ENCODE results near the gene FBN2.
A peak's percentile ranks its signal among the peaks of the same experiment; 100 is the strongest.

The FBN2 gene

GRCh38 chr5:128236334-128236733 is 301.7 kb downstream of the FBN2 start:
- Histone ChIP-seq H3K27ac (ENCODE audit: poor library complexity, severe bottlenecking) (no peak overlapping the region), H3K9me3 (ENCODE audit: severe bottlenecking) (no peaks in the 10 kb centered on the region), H3K4me3 (ENCODE audit: severe bottlenecking) (no peak overlapping the region), H3K36me3 (ENCODE audit: low read depth) (no peaks in the 10 kb centered on the region), H3K4me1 (ENCODE audit: insufficient read depth, poor library complexity, severe bottlenecking) (no peaks in the 10 kb centered on the region), H3K27me3 (ENCODE audit: insufficient read depth, poor library complexity, severe bottlenecking) (no peaks in the 10 kb centered on the region)
- TF ChIP-seq CTCF (IDR thresholded peaks at IDR 0.05; ENCODE audit: poor library complexity, severe bottlenecking), result no peak
- DNase-seq (ENCODE audit: low spot score) (no peak), ATAC-seq (ENCODE audit: low read depth) (no peak)

- H3K27me3 ChIP-seq (ENCODE audit: insufficient read depth, poor library complexity, severe bottlenecking), result no peaks in the 10 kb centered on the region
- no peaks in the 10 kb centered on the region for H3K9me3 ChIP-seq (ENCODE audit: severe bottlenecking)
- H3K27ac ChIP-seq (ENCODE audit: poor library complexity, severe bottlenecking), result no peak overlapping the region
- DNase-seq (ENCODE audit: low spot score) (no peak), ATAC-seq (ENCODE audit: low read depth) (no peak)
- no peaks in the 10 kb centered on the region for H3K4me1 ChIP-seq (ENCODE audit: insufficient read depth, poor library complexity, severe bottlenecking)
- no peaks in the 10 kb centered on the region for H3K36me3 ChIP-seq (ENCODE audit: low read depth)
- TF ChIP-seq CTCF (IDR thresholded peaks at IDR 0.05; ENCODE audit: poor library complexity, severe bottlenecking), result no peak
- H3K4me3 ChIP-seq (ENCODE audit: severe bottlenecking), result no peak overlapping the region
Observed at GRCh38 chr5:128234928-128235641, 303.0 kb downstream of the FBN2 start.

GRCh38 chr5:128228521-128228920 is 309.5 kb downstream of the FBN2 start:
- Histone ChIP-seq H3K27ac (ENCODE audit: poor library complexity, severe bottlenecking) (no peak overlapping the region), H3K4me1 (ENCODE audit: insufficient read depth, poor library complexity, severe bottlenecking) (peaks cover 8% of the 10 kb centered on the region), H3K36me3 (ENCODE audit: low read depth) (no peaks in the 10 kb centered on the region), H3K4me3 (ENCODE audit: severe bottlenecking) (no peak overlapping the region), H3K9me3 (ENCODE audit: severe bottlenecking) (no peaks in the 10 kb centered on the region), H3K27me3 (ENCODE audit: insufficient read depth, poor library complexity, severe bottlenecking) (no peaks in the 10 kb centered on the region)
- ATAC-seq (ENCODE audit: low read depth) (no peak), DNase-seq (ENCODE audit: low spot score) (no peak)
- no peak for TF ChIP-seq CTCF (IDR thresholded peaks at IDR 0.05; ENCODE audit: poor library complexity, severe bottlenecking)

- DNase-seq (ENCODE audit: low spot score), result no peak
- H3K36me3 ChIP-seq (ENCODE audit: low read depth), result no peaks in the 10 kb centered on the region
- H3K4me3 ChIP-seq (ENCODE audit: severe bottlenecking), result no peak overlapping the region
- no peaks in the 10 kb centered on the region for H3K9me3 ChIP-seq (ENCODE audit: severe bottlenecking)
- TF ChIP-seq CTCF (IDR thresholded peaks at IDR 0.05; ENCODE audit: poor library complexity, severe bottlenecking), result no peak
- H3K4me1 ChIP-seq (ENCODE audit: insufficient read depth, poor library complexity, severe bottlenecking), result peaks cover 8% of the 10 kb centered on the region
- no peak overlapping the region for H3K27ac ChIP-seq (ENCODE audit: poor library complexity, severe bottlenecking)
- ATAC-seq (ENCODE audit: low read depth), result peak; percentile 97
- no peaks in the 10 kb centered on the region for H3K27me3 ChIP-seq (ENCODE audit: insufficient read depth, poor library complexity, severe bottlenecking)
Observed at GRCh38 chr5:128228008-128228407, 310.0 kb downstream of the FBN2 start.

- no peak for DNase-seq (ENCODE audit: low spot score)
- no peak for ATAC-seq (ENCODE audit: low read depth)
- H3K9me3 ChIP-seq (ENCODE audit: severe bottlenecking), result no peaks in the 10 kb centered on the region
- no peak overlapping the region for H3K27ac ChIP-seq (ENCODE audit: poor library complexity, severe bottlenecking)
- H3K36me3 ChIP-seq (ENCODE audit: low read depth), result no peaks in the 10 kb centered on the region
- no peak for TF ChIP-seq CTCF (IDR thresholded peaks at IDR 0.05; ENCODE audit: poor library complexity, severe bottlenecking)
- H3K27me3 ChIP-seq (ENCODE audit: insufficient read depth, poor library complexity, severe bottlenecking), result no peaks in the 10 kb centered on the region
- H3K4me1 ChIP-seq (ENCODE audit: insufficient read depth, poor library complexity, severe bottlenecking), result peaks cover 8% of the 10 kb centered on the region
- no peak overlapping the region for H3K4me3 ChIP-seq (ENCODE audit: severe bottlenecking)
Observed at GRCh38 chr5:128225245-128226030, 312.6 kb downstream of the FBN2 start.
